Thoracic aorta (tissue), 2 donors: Measurements from ENCODE around the gene RNPEPL1. TPM values are rescaled to one million over a fixed set of nuclear protein-coding genes. Genes with fewer than 3 reads are reported as not detected.

Experiments used
- ATAC-seq: fragments of 150-250 bp; one replicate; pipeline ENCODE4 v1.8.0; 2017; ENCODE audit warnings: low read depth; ENCODE audit not compliant: insufficient number of reproducible peaks, low FRiP score
- DNase-seq: peaks from one replicate; pipeline ENCODE4 v3.0.0-alpha.2; 2020; ENCODE audit warnings: low spot score
- H3K27ac ChIP-seq, 2 donors: fragments of 200-600 bp; sonication (generic); 1 replicate in 1 of 2; 2 replicates in 1 of 2; pipeline ENCODE4 v1.5.1; 2016; ENCODE audit warnings: mild to moderate bottlenecking in 2 of 2, moderate library complexity in 2 of 2
- H3K27me3 ChIP-seq: fragments of 200-600 bp; sonication (generic); replicated peaks from 2 replicates; pipeline ENCODE4 v1.6.0; 2016; ENCODE audit warnings: mild to moderate bottlenecking; ENCODE audit not compliant: insufficient read depth
- H3K36me3 ChIP-seq: fragments of 200-600 bp; sonication (generic); one replicate; pipeline ENCODE4 v1.5.1; 2016
- H3K4me1 ChIP-seq, 2 donors: fragments of 200-600 bp; sonication (generic); 1 replicate in 1 of 2; 2 replicates in 1 of 2; pipeline versions ENCODE4 v1.5.1 to v1.6.0; 2016; ENCODE audit warnings: low read depth in 2 of 2, mild to moderate bottlenecking in 1 of 2; ENCODE audit not compliant: control insufficient read depth in 1 of 2
- H3K4me3 ChIP-seq: fragments of 200-600 bp; sonication (generic); 2 replicates; pipeline ENCODE4 v1.5.1; 2016; ENCODE audit warnings: mild to moderate bottlenecking
- H3K9me3 ChIP-seq: fragments of 200-600 bp; sonication (generic); 2 replicates; pipeline ENCODE4 v1.5.1; 2016
- total RNA-seq, 2 donors: library from RNA; depleted of rRNA; stranded (reverse); fragments of >200 nt; gene quantifications; one replicate each; pipeline versions ENCODE4 v1.1.0 to v1.2.3, GENCODE V29; 2016
- TF ChIP-seq, protein P1 (sequence below): fragments of 200-600 bp; sonication (generic); IDR thresholded peaks from one replicate; pipeline ENCODE4 v1.5.1; 2019; ENCODE audit warnings: antibody characterized with exemption

RNPEPL1 gene
- total RNA-seq, 2 donors from 2014 or later: 71.1 to 101 TPM

DNA sequence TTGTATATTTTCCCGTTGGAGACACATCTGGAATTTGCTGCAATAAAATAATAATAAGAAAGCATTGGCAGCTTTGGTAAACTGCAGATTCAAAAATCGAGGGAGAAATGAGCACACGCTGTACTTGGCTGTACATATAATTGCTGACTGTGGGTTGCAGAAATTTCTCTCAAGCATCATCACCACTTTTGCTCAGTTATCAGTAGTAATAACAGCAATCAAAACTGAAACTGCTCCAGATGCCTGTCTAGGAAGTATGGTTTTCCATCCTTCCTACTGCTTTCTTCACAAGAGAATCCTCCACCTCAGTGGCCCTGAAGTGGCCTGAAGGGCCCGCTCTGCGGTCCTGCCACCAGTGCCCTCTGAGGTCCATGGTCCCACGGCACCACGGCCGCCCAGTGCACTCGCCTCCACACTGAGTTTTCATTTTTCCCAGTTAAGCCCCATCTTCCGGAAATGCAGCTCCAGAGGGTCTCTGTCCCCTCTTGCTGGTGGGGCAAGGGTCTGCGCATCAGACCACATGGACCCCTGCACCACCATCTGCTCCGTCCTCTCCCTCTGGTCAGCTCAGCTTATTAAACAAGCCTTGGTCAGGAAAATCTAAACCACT, 4.2 kb upstream of the RNPEPL1 start:
- no peak overlapping the region for H3K27ac ChIP-seq

DNA sequence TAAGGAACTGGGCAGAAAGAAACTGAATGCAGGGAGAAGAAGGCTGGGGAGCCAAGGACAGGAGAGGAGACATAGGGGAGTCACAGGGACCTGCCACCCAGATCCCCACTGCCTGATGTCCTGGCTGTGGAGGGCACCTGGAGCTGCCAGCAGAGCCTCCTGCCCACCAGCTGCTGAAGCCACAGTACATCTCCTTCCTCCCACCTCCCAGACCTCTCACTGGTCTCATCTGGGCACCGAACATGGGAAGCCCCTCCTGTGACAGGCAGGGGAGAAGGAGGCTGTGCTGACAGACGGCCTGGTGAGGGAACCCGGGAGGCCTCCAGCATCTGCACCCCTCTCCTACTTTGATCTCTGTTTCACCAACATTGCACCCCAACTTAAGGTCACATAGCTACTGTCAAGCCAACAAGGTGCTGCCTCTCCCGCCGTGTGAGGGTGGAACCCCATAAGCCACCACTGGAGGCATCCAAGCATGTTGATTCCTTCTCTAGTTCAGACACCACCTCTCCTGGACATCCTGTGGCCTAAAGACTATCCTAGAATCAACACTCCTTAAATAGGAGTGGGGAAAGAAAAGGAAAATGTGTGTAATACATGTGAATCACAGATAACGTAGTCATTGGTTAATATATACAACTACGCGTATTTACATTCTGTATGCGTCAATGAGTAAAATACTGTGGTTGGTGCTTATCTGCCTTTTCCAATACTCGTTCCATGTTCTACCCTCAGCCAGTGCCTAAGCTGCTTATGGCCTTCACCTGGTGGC, 3.5 kb upstream of the RNPEPL1 start:
- TF ChIP-seq, protein P1, sequence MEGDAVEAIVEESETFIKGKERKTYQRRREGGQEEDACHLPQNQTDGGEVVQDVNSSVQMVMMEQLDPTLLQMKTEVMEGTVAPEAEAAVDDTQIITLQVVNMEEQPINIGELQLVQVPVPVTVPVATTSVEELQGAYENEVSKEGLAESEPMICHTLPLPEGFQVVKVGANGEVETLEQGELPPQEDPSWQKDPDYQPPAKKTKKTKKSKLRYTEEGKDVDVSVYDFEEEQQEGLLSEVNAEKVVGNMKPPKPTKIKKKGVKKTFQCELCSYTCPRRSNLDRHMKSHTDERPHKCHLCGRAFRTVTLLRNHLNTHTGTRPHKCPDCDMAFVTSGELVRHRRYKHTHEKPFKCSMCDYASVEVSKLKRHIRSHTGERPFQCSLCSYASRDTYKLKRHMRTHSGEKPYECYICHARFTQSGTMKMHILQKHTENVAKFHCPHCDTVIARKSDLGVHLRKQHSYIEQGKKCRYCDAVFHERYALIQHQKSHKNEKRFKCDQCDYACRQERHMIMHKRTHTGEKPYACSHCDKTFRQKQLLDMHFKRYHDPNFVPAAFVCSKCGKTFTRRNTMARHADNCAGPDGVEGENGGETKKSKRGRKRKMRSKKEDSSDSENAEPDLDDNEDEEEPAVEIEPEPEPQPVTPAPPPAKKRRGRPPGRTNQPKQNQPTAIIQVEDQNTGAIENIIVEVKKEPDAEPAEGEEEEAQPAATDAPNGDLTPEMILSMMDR: no peak
- no peak for DNase-seq
- Histone ChIP-seq H3K36me3 (no peaks in the 10 kb centered on the region), H3K27me3 (no peaks in the 10 kb centered on the region), H3K27ac (no peak overlapping the region), H3K4me3 (no peak overlapping the region), H3K9me3 (no peaks in the 10 kb centered on the region), H3K4me1 (peaks cover 27 to 53% of the 10 kb centered on the region in 2 donors)
- ATAC-seq: no peak

More for the DNA sequence above, 4.2 kb upstream of the RNPEPL1 start:
- no peaks in the 10 kb centered on the region for H3K27me3 ChIP-seq
- no peak for DNase-seq
- no peaks in the 10 kb centered on the region for H3K36me3 ChIP-seq
- H3K4me3 ChIP-seq: no peak overlapping the region
- H3K9me3 ChIP-seq: no peaks in the 10 kb centered on the region
- H3K4me1 ChIP-seq: peaks cover 30 to 53% of the 10 kb centered on the region in 2 donors
- ATAC-seq: no peak
- TF ChIP-seq, protein P1: no peak

- ATAC-seq (no peak), DNase-seq (no peak)
- no peaks in the 10 kb centered on the region for H3K9me3 ChIP-seq
- TF ChIP-seq, protein P1: no peak
- H3K4me3 ChIP-seq: peak overlapping the region; percentile 89
- no peaks in the 10 kb centered on the region for H3K27me3 ChIP-seq
- H3K27ac ChIP-seq: peak overlapping the region in 1 of 2 donors; percentile 72
- no peaks in the 10 kb centered on the region for H3K36me3 ChIP-seq
- H3K4me1 ChIP-seq: peaks cover 32 to 59% of the 10 kb centered on the region in 2 donors
Measured at GRCh38 chr2:240565333-240566202, 2.7 kb upstream of the RNPEPL1 start.

- ATAC-seq (peak; percentile 51), DNase-seq (peak; percentile 74)
- no peaks in the 10 kb centered on the region for H3K36me3 ChIP-seq
- peaks cover 34 to 65% of the 10 kb centered on the region in 2 donors for H3K4me1 ChIP-seq
- H3K9me3 ChIP-seq: no peaks in the 10 kb centered on the region
- TF ChIP-seq, protein P1: peak; percentile 93
- H3K27me3 ChIP-seq: no peaks in the 10 kb centered on the region
- peak overlapping the region; percentile 89 for H3K4me3 ChIP-seq
- peak overlapping the region; percentile 80 to 91 for H3K27ac ChIP-seq
Measured at GRCh38 chr2:240566203-240567136, 1.8 kb upstream of the RNPEPL1 start.
